ENCODE data around the gene MPC1L. TPM values are rescaled to one million over a fixed set of nuclear protein-coding genes. Genes with fewer than 3 reads are reported as not detected.

Gene MPC1L
- total RNA-seq, 1 experiment from 2014 or later, result not detected

DNA sequence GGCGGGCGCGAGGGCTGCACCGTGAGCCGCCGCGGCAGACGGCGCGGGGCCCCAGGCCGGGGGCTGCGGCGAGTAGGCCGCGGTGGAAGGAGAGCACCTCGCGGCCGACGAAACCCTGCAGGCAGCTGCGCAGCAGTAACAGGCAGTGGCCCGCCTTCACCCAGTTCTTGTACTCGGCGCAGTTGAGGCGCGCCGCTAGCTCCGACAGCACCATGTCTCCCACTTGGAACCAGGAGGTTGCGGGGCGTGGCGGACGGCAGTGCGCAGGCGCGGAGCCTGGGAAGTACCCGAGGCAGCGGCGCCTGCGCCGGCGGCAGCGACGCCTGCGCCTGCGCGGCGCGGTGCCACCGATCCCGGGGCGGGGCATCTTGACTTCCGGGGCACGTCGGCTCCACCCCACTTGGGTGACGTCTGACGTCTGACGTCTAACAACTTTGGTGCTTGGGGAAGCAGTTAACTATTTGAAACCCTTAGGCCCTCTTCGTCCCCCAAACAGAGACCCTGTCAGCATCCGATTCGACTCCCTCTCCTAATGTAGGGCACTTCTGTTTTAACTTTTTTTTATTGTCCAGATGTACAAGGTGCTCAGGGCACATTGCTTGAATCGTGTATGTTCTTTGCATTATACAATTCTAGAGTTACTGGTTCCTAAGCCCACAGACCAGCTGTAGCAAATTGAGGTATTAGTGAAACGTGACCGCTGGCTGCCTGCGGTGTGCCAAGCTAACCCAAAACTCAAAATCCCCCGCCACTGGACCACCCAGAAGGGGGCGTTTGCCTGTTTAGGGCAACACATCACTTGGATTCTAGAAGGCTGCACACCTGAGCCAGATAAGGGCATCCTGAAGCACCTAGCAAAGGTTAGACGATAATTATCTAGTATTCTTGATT is 24.3 kb downstream of the MPC1L start, which contains the start of gene CXorf38:
Gene CXorf38, minus strand, starts transcription at position 255 of the 891 bp plus-strand sequence. Its CDS starts 41 bp downstream, at position 214.
- ATAC-seq (peak; percentile 71), DNase-seq (peak; percentile 94)
- peak within 1 kb of the TSS; percentile 73 for H2AFZ ChIP-seq (ENCODE audit: low read length)
- no peaks in the 10 kb centered on the region for H4K20me1 ChIP-seq (ENCODE audit: low read length)
- no peaks in the 10 kb centered on the region for H3K27me3 ChIP-seq (ENCODE audit: low read length)
- H3K4me2 ChIP-seq (ENCODE audit: low read length), result peak within 1 kb of the TSS; percentile 79
- H3K4me3 ChIP-seq (ENCODE audit: low read length), result peak within 1 kb of the TSS; percentile 83
- TF ChIP-seq EZH2phosphoT487 (IDR thresholded peaks at IDR 0.05; ENCODE audit: borderline replicate concordance, low read length) (no peak), EZH2 (IDR thresholded peaks at IDR 0.05; ENCODE audit: low read length, unreplicated experiment) (no peak)
- TF ChIP-seq, protein P1, sequence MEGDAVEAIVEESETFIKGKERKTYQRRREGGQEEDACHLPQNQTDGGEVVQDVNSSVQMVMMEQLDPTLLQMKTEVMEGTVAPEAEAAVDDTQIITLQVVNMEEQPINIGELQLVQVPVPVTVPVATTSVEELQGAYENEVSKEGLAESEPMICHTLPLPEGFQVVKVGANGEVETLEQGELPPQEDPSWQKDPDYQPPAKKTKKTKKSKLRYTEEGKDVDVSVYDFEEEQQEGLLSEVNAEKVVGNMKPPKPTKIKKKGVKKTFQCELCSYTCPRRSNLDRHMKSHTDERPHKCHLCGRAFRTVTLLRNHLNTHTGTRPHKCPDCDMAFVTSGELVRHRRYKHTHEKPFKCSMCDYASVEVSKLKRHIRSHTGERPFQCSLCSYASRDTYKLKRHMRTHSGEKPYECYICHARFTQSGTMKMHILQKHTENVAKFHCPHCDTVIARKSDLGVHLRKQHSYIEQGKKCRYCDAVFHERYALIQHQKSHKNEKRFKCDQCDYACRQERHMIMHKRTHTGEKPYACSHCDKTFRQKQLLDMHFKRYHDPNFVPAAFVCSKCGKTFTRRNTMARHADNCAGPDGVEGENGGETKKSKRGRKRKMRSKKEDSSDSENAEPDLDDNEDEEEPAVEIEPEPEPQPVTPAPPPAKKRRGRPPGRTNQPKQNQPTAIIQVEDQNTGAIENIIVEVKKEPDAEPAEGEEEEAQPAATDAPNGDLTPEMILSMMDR (conservative IDR thresholded peaks at IDR 0.05; ENCODE audit: low read depth, low read length), result no peak; the same call in 1 of the 2 replicates
- no peaks in the 10 kb centered on the region for H3K9me3 ChIP-seq (ENCODE audit: low read length)
- no TSS peak for BruUV-seq (replicated peaks)
- peaks cover 18% of the 10 kb centered on the region for H3K4me1 ChIP-seq (ENCODE audit: insufficient read depth, low read length)
- H3K36me3 ChIP-seq (ENCODE audit: low read depth, low read length), result peaks cover 4% of the 10 kb centered on the region; the same call in 1 of the 2 replicates
- intact Hi-C loops (cut with micrococcal nuclease), result no loop called here
- no peaks in the 10 kb centered on the region for H3K9me2 ChIP-seq (replicated peaks; ENCODE audit: low read length)
- H3K9ac ChIP-seq (ENCODE audit: low read length), result peak within 1 kb of the TSS; percentile 93
- ChIA-PET CTCF (no interaction called here), POLR2A (ENCODE audit: unreplicated experiment) (no interaction called here)
- H3F3A ChIP-seq (ENCODE audit: low read length, unreplicated experiment), result no peaks in the 10 kb centered on the region
- H3K27ac ChIP-seq (ENCODE audit: low read length), result peak within 1 kb of the TSS; percentile 61
- H3K79me2 ChIP-seq (ENCODE audit: low read length), result peaks cover 47% of the 10 kb centered on the region

- H3K27me3 ChIP-seq (ENCODE audit: low read length), result no peaks in the 10 kb centered on the region
- H3K9me3 ChIP-seq (ENCODE audit: low read length), result no peaks in the 10 kb centered on the region
- H3K9ac ChIP-seq (ENCODE audit: low read length), result no peak overlapping the region
- H3K4me1 ChIP-seq (ENCODE audit: insufficient read depth, low read length), result no peaks in the 10 kb centered on the region
- H3F3A ChIP-seq (ENCODE audit: low read length, unreplicated experiment), result no peaks in the 10 kb centered on the region
- intact Hi-C loops (cut with micrococcal nuclease), result loop anchor here (1.0 to 5.0 kb wide), 3 partner anchors 143 to 271 kb away; no protein-coding TSS in a partner anchor
- H3K9me2 ChIP-seq (replicated peaks; ENCODE audit: low read length), result no peaks in the 10 kb centered on the region
- H3K4me3 ChIP-seq (ENCODE audit: low read length), result no peak overlapping the region
- no peak overlapping the region for H3K27ac ChIP-seq (ENCODE audit: low read length)
- H3K4me2 ChIP-seq (ENCODE audit: low read length), result no peak overlapping the region
- ATAC-seq, result no peak
- DNase-seq, result peak; percentile 69
- H3K79me2 ChIP-seq (ENCODE audit: low read length), result peaks cover 6% of the 10 kb centered on the region
- H3K36me3 ChIP-seq (ENCODE audit: low read depth, low read length), result peaks cover 15% of the 10 kb centered on the region; the same call in 1 of the 2 replicates
- no peak overlapping the region for H2AFZ ChIP-seq (ENCODE audit: low read length)
- CTCF ChIA-PET, result interaction anchor here (0.5 to 2.6 kb wide), 7 partner anchors 49 to 512 kb away, joined by 3 to 27 read pairs (median 6); partner anchors contain the start of gene MED14
- H4K20me1 ChIP-seq (ENCODE audit: low read length), result no peaks in the 10 kb centered on the region
- TF ChIP-seq, protein P1 (conservative IDR thresholded peaks at IDR 0.05; ENCODE audit: low read depth, low read length), result peak; percentile 82
- TF ChIP-seq EZH2 (IDR thresholded peaks at IDR 0.05; ENCODE audit: low read length, unreplicated experiment) (no peak), EZH2phosphoT487 (IDR thresholded peaks at IDR 0.05; ENCODE audit: borderline replicate concordance, low read length) (no peak)
- POLR2A ChIA-PET (ENCODE audit: unreplicated experiment), result interaction anchor here (0.6 to 0.8 kb wide), 3 partner anchors 434 to 505 kb away, joined by 3 to 8 read pairs (median 6); partner anchors contain the start of gene USP9X
- no TSS peak for BruUV-seq (replicated peaks)
Observed at GRCh38 chrX:40651620-40652223, 28.5 kb downstream of the MPC1L start.
